Measurements from ENCODE around the gene PPFIA2. TPM values are rescaled to one million over a fixed set of nuclear protein-coding genes. Genes with fewer than 3 reads are reported as not detected.
A peak's percentile ranks its signal among the peaks of the same experiment; 100 is the strongest.

Gene PPFIA2
- total and polyA plus RNA-seq, 10 of the 15 experiments (the other 5 are each of a cell fraction or from before 2014, with no cell fraction given), result 0.06 to 0.39 (median 0.18) TPM; not detected in 6

- 0% methylated on average over 2 of the region's 2 CpGs for WGBS (ENCODE audit: insufficient coverage, insufficient replicate concordance, low lambda C conversion rate, missing lambda C conversion rate)
- BruUV-seq (replicated peaks), result no TSS peak
- ChIA-PET POLR2A (no interaction called here), SMC1A (ENCODE audit: uncharacterized antibody, unreplicated experiment) (no interaction called here), RAD21 (ENCODE audit: unreplicated experiment) (no interaction called here), CTCF (no interaction called here)
- Histone ChIP-seq H4K20me1 (ENCODE audit: control insufficient read depth, insufficient read depth) (no peaks in the 10 kb centered on the region), H3K4me2 (ENCODE audit: control insufficient read depth, insufficient read depth) (no peak overlapping the region), H3K4me1 (ENCODE audit: control insufficient read depth, insufficient read depth, low read length) (no peaks in the 10 kb centered on the region), H3K27ac (ENCODE audit: control insufficient read depth, insufficient read depth) (no peak overlapping the region), H3K4me3 (no peak overlapping the region), H2AFZ (ENCODE audit: control insufficient read depth, low read depth, low read length) (no peak overlapping the region), H3K79me2 (ENCODE audit: control insufficient read depth, insufficient read depth, low read length) (no peaks in the 10 kb centered on the region), H3K9me3 (replicated peaks; ENCODE audit: control insufficient read depth, insufficient read depth, low read length) (no peaks in the 10 kb centered on the region), H3K9ac (ENCODE audit: control insufficient read depth, insufficient read depth, low read length) (no peak overlapping the region), H3K27me3 (replicated peaks in 1 of 2; ENCODE audit: control insufficient read depth in 2 of 2, insufficient read depth in 2 of 2, low read length in 1 of 2) (no peaks in the 10 kb centered on the region), H3K36me3 (ENCODE audit: control insufficient read depth in 2 of 2, insufficient read depth in 2 of 2, low read length in 1 of 2) (no peaks in the 10 kb centered on the region)
- ATAC-seq (no peak), FAIRE-seq (no peak), DNase-seq (ENCODE audit: low read depth, low spot score) (no peak)
- in situ Hi-C loops (cut with MboI) (no loop called here), intact Hi-C loops (cut with micrococcal nuclease; ENCODE audit: unreplicated experiment) (no loop called here)
- TF ChIP-seq RUNX3 (IDR thresholded peaks at IDR 0.05; ENCODE audit: low read length), result no peak
- no peak for TF ChIP-seq GATAD2B (conservative IDR thresholded peaks at IDR 0.05; ENCODE audit: low read depth)
These were observed 496.1 kb downstream of the PPFIA2 start for GRCh38 chr12:81263072-81263471.

GRCh38 chr12:81261508-81262207 lies 497.5 kb downstream of the PPFIA2 start:
- POLR2A ChIA-PET, result no interaction called here
- CTCF ChIA-PET, result no interaction called here
- ATAC-seq, result peak; percentile 32; the same call in 2 of the 3 replicates

More at GRCh38 chr12:81261508-81262207, 497.5 kb downstream of the PPFIA2 start:
- in situ Hi-C loops (cut with MboI) (no loop called here), intact Hi-C loops (cut with micrococcal nuclease; ENCODE audit: unreplicated experiment) (no loop called here)
- H3K4me1 ChIP-seq (ENCODE audit: control insufficient read depth, insufficient read depth, low read length), result no peaks in the 10 kb centered on the region
- no peak for DNase-seq (ENCODE audit: low read depth, low spot score)
- BruUV-seq (replicated peaks), result no TSS peak
- H3K4me2 ChIP-seq (ENCODE audit: control insufficient read depth, insufficient read depth), result no peak overlapping the region
- H3K4me3 ChIP-seq, result no peak overlapping the region
- TF ChIP-seq GATAD2B (conservative IDR thresholded peaks at IDR 0.05; ENCODE audit: low read depth), result no peak
- no peak for TF ChIP-seq EGR1 (IDR thresholded peaks at IDR 0.05; ENCODE audit: borderline replicate concordance in 1 of 2, low read depth in 2 of 2, low read length in 2 of 2)
- H3K36me3 ChIP-seq (ENCODE audit: control insufficient read depth in 2 of 2, insufficient read depth in 2 of 2, low read length in 1 of 2), result no peaks in the 10 kb centered on the region
- H3K27ac ChIP-seq (ENCODE audit: control insufficient read depth, insufficient read depth), result no peak overlapping the region
- no peaks in the 10 kb centered on the region for H3K9me3 ChIP-seq (replicated peaks; ENCODE audit: control insufficient read depth, insufficient read depth, low read length)
- ChIA-PET SMC1A (ENCODE audit: uncharacterized antibody, unreplicated experiment) (no interaction called here), RAD21 (ENCODE audit: unreplicated experiment) (no interaction called here)
- no peaks in the 10 kb centered on the region for H3K79me2 ChIP-seq (ENCODE audit: control insufficient read depth, insufficient read depth, low read length)
- no peak overlapping the region for H3K9ac ChIP-seq (ENCODE audit: control insufficient read depth, insufficient read depth, low read length)
- no peak for FAIRE-seq
- no peaks in the 10 kb centered on the region for H3K27me3 ChIP-seq (replicated peaks in 1 of 2; ENCODE audit: control insufficient read depth in 2 of 2, insufficient read depth in 2 of 2, low read length in 1 of 2)
- no peaks in the 10 kb centered on the region for H4K20me1 ChIP-seq (ENCODE audit: control insufficient read depth, insufficient read depth)
- 40% methylated on average over 4 of the region's 4 CpGs for WGBS (ENCODE audit: insufficient coverage, insufficient replicate concordance, low lambda C conversion rate, missing lambda C conversion rate)
- no peak overlapping the region for H2AFZ ChIP-seq (ENCODE audit: control insufficient read depth, low read depth, low read length)

All from GM12878 (cell line).